HepG2 (cell line): ENCODE measurements around the gene TMEM182. TPM values are rescaled to one million over a fixed set of nuclear protein-coding genes. Genes with fewer than 3 reads are reported as not detected.

Experiments used
- ARNT ChIP-seq: fragments of 450-650 bp; IDR thresholded peaks from 2 replicates; pipeline ENCODE4 v1.6.1; 2017
- BRD4 ChIP-seq: sonication (generic); formaldehyde crosslinking; IDR thresholded peaks from 2 replicates; pipeline ENCODE4 v1.4.0; 2020; ENCODE audit warnings: missing genetic modification reagents
- DNMT3B ChIP-seq: conservative IDR thresholded peaks from 2 replicates; pipeline ENCODE4 v1.6.1; 2016; ENCODE audit warnings: missing biosample characterization, control low read depth
- GTF3A ChIP-seq: sonication (generic); formaldehyde crosslinking; conservative IDR thresholded peaks from 2 replicates; pipeline ENCODE4 v1.4.0; 2020; ENCODE audit warnings: mild to moderate bottlenecking, missing genetic modification reagents
- JARID2 ChIP-seq: sonication (generic); formaldehyde crosslinking; IDR thresholded peaks from 2 replicates; pipeline ENCODE4 v1.8.1; 2023; ENCODE audit warnings: missing genetic modification reagents, inconsistent platforms; ENCODE audit not compliant: insufficient replicate concordance
- MYC ChIP-seq: sonication (generic); formaldehyde crosslinking; IDR thresholded peaks from 2 replicates; pipeline ENCODE4 v1.9.0; 2021; ENCODE audit warnings: missing genetic modification reagents, borderline replicate concordance
- NAIF1 ChIP-seq: sonication (generic); formaldehyde crosslinking; IDR thresholded peaks from 2 replicates; pipeline ENCODE4 v1.5.0; 2020; ENCODE audit warnings: mild to moderate bottlenecking, missing genetic modification reagents, borderline replicate concordance
- RFXAP ChIP-seq: sonication (generic); formaldehyde crosslinking; IDR thresholded peaks from 2 replicates; pipeline ENCODE4 v1.4.0; 2020; ENCODE audit warnings: missing genetic modification reagents, borderline replicate concordance
- SATB2 ChIP-seq: sonication (generic); formaldehyde crosslinking; IDR thresholded peaks from 2 replicates; pipeline ENCODE4 v1.5.0; 2020; ENCODE audit warnings: missing genetic modification reagents
- SPEN ChIP-seq: sonication (generic); formaldehyde crosslinking; IDR thresholded peaks from 2 replicates; pipeline ENCODE4 v1.5.1; 2020; ENCODE audit warnings: low read depth, mild to moderate bottlenecking, missing genetic modification reagents
- ZFP90 ChIP-seq: sonication (generic); formaldehyde crosslinking; IDR thresholded peaks from 2 replicates; pipeline ENCODE4 v1.8.0; 2022; ENCODE audit warnings: missing genetic modification reagents, mild to moderate bottlenecking, inconsistent platforms, borderline replicate concordance
- ZNF121 ChIP-seq: sonication (generic); formaldehyde crosslinking; IDR thresholded peaks from 2 replicates; pipeline ENCODE4 v1.5.0; 2020; ENCODE audit warnings: mild to moderate bottlenecking, missing genetic modification reagents
- ZNF232 ChIP-seq: sonication (generic); formaldehyde crosslinking; IDR thresholded peaks from 2 replicates; pipeline ENCODE4 v1.4.0; 2020; ENCODE audit warnings: missing genetic modification reagents, borderline replicate concordance
- ZNF605 ChIP-seq: sonication (generic); formaldehyde crosslinking; IDR thresholded peaks from 2 replicates; pipeline ENCODE4 v1.8.0; 2022; ENCODE audit warnings: mild to moderate bottlenecking, missing genetic modification reagents
- ZNF629 ChIP-seq: sonication (generic); formaldehyde crosslinking; conservative IDR thresholded peaks from 2 replicates; pipeline ENCODE4 v1.5.0; 2020; ENCODE audit warnings: missing genetic modification reagents
- ZNF724P ChIP-seq: sonication (generic); formaldehyde crosslinking; IDR thresholded peaks from 2 replicates; pipeline ENCODE4 v1.8.0; 2022; ENCODE audit warnings: missing genetic modification reagents, borderline replicate concordance
- polyA plus RNA-seq, 8 experiments: library from polyadenylated mRNA; depleted of rRNA in 3 of 8; stranded (reverse) in 7 of 8; unstranded in 1 of 8; fragments of >200 nt; fragmentation: Illumina TruSeq in 4 of 8; extraction: Trizol in 4 of 8; gene quantifications; 2 replicates each; pipeline versions ENCODE4 v1.2.1 to v1.2.3, GENCODE V29; 2011 to 2016; ENCODE audit warnings: low read depth in 4 of 8, missing spikeins in 1 of 8, mixed read lengths in 1 of 8; ENCODE audit not compliant: insufficient read depth in 1 of 8
- total RNA-seq, 5 experiments: library from RNA; depleted of rRNA; stranded (reverse); fragments of >200 nt; fragmentation: Illumina TruSeq; extraction: Trizol; gene quantifications; 2 replicates each; pipeline ENCODE4 v1.2.3, GENCODE V29; 2016; ENCODE audit warnings: low read depth in 1 of 5
- TF ChIP-seq, protein P1 (sequence below): sonication (generic); formaldehyde crosslinking; IDR thresholded peaks from 2 replicates; pipeline ENCODE4 v1.4.0; 2020; ENCODE audit warnings: missing genetic modification reagents, borderline replicate concordance
- TF ChIP-seq, protein P2 (sequence below): sonication (generic); formaldehyde crosslinking; IDR thresholded peaks from 2 replicates; pipeline ENCODE4 v1.4.0; 2020; ENCODE audit warnings: missing genetic modification reagents
- TF ChIP-seq, protein P3 (sequence below): sonication (generic); formaldehyde crosslinking; IDR thresholded peaks from 2 replicates; pipeline ENCODE4 v1.8.1; 2023; ENCODE audit warnings: mild to moderate bottlenecking, missing genetic modification reagents
- TF ChIP-seq, protein P4 (sequence below): sonication (generic); formaldehyde crosslinking; conservative IDR thresholded peaks from 2 replicates; pipeline ENCODE4 v1.4.0; 2020; ENCODE audit warnings: missing genetic modification reagents

Gene TMEM182
- total and polyA plus RNA-seq, 2 of the 13 experiments (the other 11 are each of a cell fraction or from before 2014, with no cell fraction given) = 8.7 to 8.9 TPM

DNA sequence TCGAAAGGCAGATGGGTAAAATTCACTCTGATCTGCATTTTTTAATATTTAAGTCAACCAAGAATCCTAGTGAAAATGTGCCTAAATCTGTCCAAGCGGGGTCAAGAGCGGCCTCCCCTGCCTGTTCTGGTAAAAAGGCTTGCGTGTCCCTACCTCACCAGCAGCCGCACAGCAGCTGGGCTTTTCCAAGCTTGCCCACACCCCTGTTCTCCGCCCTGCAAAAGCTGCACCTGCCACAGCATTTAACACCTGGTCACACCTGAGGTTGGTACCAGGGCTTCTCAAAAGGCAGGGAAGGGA, 25.8 kb upstream of the TMEM182 start (continued):
- TF ChIP-seq, protein P1, sequence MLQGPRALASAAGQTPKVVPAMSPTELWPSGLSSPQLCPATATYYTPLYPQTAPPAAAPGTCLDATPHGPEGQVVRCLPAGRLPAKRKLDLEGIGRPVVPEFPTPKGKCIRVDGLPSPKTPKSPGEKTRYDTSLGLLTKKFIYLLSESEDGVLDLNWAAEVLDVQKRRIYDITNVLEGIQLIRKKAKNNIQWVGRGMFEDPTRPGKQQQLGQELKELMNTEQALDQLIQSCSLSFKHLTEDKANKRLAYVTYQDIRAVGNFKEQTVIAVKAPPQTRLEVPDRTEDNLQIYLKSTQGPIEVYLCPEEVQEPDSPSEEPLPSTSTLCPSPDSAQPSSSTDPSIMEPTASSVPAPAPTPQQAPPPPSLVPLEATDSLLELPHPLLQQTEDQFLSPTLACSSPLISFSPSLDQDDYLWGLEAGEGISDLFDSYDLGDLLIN (CRISPR knock-in tag) = no peak
- TF ChIP-seq, protein P2, sequence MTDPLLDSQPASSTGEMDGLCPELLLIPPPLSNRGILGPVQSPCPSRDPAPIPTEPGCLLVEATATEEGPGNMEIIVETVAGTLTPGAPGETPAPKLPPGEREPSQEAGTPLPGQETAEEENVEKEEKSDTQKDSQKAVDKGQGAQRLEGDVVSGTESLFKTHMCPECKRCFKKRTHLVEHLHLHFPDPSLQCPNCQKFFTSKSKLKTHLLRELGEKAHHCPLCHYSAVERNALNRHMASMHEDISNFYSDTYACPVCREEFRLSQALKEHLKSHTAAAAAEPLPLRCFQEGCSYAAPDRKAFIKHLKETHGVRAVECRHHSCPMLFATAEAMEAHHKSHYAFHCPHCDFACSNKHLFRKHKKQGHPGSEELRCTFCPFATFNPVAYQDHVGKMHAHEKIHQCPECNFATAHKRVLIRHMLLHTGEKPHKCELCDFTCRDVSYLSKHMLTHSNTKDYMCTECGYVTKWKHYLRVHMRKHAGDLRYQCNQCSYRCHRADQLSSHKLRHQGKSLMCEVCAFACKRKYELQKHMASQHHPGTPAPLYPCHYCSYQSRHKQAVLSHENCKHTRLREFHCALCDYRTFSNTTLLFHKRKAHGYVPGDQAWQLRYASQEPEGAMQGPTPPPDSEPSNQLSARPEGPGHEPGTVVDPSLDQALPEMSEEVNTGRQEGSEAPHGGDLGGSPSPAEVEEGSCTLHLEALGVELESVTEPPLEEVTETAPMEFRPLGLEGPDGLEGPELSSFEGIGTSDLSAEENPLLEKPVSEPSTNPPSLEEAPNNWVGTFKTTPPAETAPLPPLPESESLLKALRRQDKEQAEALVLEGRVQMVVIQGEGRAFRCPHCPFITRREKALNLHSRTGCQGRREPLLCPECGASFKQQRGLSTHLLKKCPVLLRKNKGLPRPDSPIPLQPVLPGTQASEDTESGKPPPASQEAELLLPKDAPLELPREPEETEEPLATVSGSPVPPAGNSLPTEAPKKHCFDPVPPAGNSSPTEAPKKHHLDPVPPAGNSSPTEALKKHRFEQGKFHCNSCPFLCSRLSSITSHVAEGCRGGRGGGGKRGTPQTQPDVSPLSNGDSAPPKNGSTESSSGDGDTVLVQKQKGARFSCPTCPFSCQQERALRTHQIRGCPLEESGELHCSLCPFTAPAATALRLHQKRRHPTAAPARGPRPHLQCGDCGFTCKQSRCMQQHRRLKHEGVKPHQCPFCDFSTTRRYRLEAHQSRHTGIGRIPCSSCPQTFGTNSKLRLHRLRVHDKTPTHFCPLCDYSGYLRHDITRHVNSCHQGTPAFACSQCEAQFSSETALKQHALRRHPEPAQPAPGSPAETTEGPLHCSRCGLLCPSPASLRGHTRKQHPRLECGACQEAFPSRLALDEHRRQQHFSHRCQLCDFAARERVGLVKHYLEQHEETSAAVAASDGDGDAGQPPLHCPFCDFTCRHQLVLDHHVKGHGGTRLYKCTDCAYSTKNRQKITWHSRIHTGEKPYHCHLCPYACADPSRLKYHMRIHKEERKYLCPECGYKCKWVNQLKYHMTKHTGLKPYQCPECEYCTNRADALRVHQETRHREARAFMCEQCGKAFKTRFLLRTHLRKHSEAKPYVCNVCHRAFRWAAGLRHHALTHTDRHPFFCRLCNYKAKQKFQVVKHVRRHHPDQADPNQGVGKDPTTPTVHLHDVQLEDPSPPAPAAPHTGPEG = no peak
- TF ChIP-seq SATB2 (CRISPR knock-in tag) (no peak), SPEN (CRISPR knock-in tag) (no peak), RFXAP (CRISPR knock-in tag) (0 out of 2 replicates have a peak, but pooled peaks have one; percentile 4), ZNF629 (CRISPR knock-in tag) (peak; percentile 3; the same call in 1 of the 2 replicates), ZNF121 (CRISPR knock-in tag) (no peak), MYC (CRISPR knock-in tag) (peak; percentile 10; the same call in 1 of the 2 replicates), ZNF724P (CRISPR knock-in tag) (peak; percentile 83), ZNF605 (CRISPR knock-in tag) (no peak), DNMT3B (CRISPR knock-in tag) (0 out of 2 replicates have a peak, but pooled peaks have one; percentile 20), GTF3A (CRISPR knock-in tag) (no peak), ZNF232 (CRISPR knock-in tag) (0 out of 2 replicates have a peak, but pooled peaks have one; percentile 20), NAIF1 (CRISPR knock-in tag) (0 out of 2 replicates have a peak, but pooled peaks have one; percentile 7), BRD4 (CRISPR knock-in tag) (peak; percentile 18; the same call in 1 of the 2 replicates), ZFP90 (CRISPR knock-in tag) (no peak), JARID2 (CRISPR knock-in tag) (peak; percentile 6), ARNT (no peak)
- TF ChIP-seq, protein P3, sequence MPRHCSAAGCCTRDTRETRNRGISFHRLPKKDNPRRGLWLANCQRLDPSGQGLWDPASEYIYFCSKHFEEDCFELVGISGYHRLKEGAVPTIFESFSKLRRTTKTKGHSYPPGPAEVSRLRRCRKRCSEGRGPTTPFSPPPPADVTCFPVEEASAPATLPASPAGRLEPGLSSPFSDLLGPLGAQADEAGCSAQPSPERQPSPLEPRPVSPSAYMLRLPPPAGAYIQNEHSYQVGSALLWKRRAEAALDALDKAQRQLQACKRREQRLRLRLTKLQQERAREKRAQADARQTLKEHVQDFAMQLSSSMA (CRISPR knock-in tag) = peak; percentile 45; the same call in 1 of the 2 replicates
- TF ChIP-seq, protein P4, sequence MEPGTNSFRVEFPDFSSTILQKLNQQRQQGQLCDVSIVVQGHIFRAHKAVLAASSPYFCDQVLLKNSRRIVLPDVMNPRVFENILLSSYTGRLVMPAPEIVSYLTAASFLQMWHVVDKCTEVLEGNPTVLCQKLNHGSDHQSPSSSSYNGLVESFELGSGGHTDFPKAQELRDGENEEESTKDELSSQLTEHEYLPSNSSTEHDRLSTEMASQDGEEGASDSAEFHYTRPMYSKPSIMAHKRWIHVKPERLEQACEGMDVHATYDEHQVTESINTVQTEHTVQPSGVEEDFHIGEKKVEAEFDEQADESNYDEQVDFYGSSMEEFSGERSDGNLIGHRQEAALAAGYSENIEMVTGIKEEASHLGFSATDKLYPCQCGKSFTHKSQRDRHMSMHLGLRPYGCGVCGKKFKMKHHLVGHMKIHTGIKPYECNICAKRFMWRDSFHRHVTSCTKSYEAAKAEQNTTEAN = peak; percentile 38
